Measurements from ENCODE around the gene VPS9D1.
A peak's percentile ranks its signal among the peaks of the same experiment; 100 is the strongest.

VPS9D1 gene

DNA sequence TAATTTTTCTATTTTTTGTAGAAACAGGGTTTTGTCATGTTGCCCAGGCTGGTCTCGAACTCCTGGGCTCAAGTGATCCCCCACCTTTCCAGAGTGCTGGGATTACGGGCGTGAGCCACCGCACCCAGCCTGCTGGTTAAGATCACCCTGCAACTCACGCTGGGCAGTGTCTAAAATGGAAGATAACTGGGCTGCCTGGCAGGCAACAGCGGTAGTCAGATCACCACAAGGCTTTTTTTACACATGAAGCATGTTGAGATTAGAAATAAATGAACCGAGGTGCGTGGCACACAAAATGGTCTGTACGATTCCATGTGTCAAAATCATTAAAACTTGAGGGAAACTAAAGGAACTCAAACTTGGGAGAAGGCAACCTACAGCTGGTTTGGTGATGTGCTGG, 27.4 kb upstream of the VPS9D1 start:
- TF ChIP-seq POLR2A (IDR thresholded peaks at IDR 0.05; ENCODE audit: low read depth, low read length), result no peak
- no peak for TF ChIP-seq POU2F2 (IDR thresholded peaks at IDR 0.05; ENCODE audit: low read depth, low read length)
- no peak for TF ChIP-seq POLR2AphosphoS5 (IDR thresholded peaks at IDR 0.05; ENCODE audit: low read depth, low read length)
- no peak for TF ChIP-seq SPI1 (IDR thresholded peaks at IDR 0.05; ENCODE audit: low read depth, low read length)
- no peak for FAIRE-seq

DNA sequence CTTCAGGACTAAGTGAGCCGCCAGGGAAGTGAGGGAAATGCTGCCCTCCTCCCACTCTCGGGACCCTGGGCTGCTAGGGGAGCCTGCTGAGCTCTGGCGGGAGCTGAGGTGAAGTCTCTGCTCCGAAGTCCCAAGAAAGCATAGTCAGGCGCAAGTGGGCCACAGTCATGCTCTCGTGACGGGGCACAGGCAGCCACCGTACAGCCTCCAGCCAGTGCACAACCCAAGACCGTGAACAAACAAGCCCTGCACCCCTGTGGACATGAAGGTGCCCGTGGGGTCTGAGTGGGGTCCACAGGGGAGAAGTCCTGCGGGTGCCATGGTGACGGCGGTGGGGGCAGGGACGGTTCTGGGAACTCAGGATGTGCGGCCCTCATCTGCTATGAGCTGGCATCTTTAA, 25.3 kb upstream of the VPS9D1 start:
- DNase-seq (ENCODE audit: insufficient read length, low spot score), result no peak
- no peak for FAIRE-seq
- TF ChIP-seq SPI1 (IDR thresholded peaks at IDR 0.05; ENCODE audit: low read depth, low read length) (no peak), TAF1 (IDR thresholded peaks at IDR 0.05; ENCODE audit: low read depth, low read length) (no peak), POLR2AphosphoS5 (IDR thresholded peaks at IDR 0.05; ENCODE audit: low read depth, low read length) (no peak), POU2F2 (IDR thresholded peaks at IDR 0.05; ENCODE audit: low read depth, low read length) (no peak), PAX5 (IDR thresholded peaks at IDR 0.05; ENCODE audit: insufficient read depth, low read length, severe bottlenecking) (no peak), POLR2A (IDR thresholded peaks at IDR 0.05; ENCODE audit: low read depth, low read length) (no peak)

More for the DNA sequence above, 27.4 kb upstream of the VPS9D1 start:
- no peak for DNase-seq (ENCODE audit: insufficient read length, low spot score)

DNA sequence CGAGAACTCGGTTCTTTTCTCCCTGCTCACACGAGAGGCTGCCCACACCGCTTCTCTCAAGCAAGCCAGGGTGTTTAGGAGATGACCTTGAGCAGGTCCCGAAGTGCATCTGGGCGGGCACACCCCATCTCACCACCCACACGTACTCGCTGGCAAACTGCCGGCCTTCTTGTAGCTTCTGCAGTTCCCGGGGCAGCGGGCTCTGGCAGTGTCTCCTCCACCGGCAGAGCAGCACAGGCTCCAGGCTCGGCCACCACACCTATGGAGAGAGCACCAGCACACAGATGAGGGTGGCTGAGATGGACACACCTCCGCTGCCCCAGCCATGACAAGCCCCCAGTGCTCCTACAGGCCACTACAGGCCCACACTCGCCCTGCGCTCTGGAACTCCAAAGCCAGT, 24.1 kb upstream of the VPS9D1 start:
- no peak for FAIRE-seq
- no peak for TF ChIP-seq POLR2A (IDR thresholded peaks at IDR 0.05; ENCODE audit: low read depth, low read length)
- TF ChIP-seq PAX5 (IDR thresholded peaks at IDR 0.05; ENCODE audit: insufficient read depth, low read length, severe bottlenecking), result no peak
- no peak for TF ChIP-seq POU2F2 (IDR thresholded peaks at IDR 0.05; ENCODE audit: low read depth, low read length)
- TF ChIP-seq POLR2AphosphoS5 (IDR thresholded peaks at IDR 0.05; ENCODE audit: low read depth, low read length), result no peak
- TF ChIP-seq SPI1 (IDR thresholded peaks at IDR 0.05; ENCODE audit: low read depth, low read length), result no peak
- no peak for TF ChIP-seq TAF1 (IDR thresholded peaks at IDR 0.05; ENCODE audit: low read depth, low read length)
- no peak for DNase-seq (ENCODE audit: insufficient read length, low spot score)

DNA sequence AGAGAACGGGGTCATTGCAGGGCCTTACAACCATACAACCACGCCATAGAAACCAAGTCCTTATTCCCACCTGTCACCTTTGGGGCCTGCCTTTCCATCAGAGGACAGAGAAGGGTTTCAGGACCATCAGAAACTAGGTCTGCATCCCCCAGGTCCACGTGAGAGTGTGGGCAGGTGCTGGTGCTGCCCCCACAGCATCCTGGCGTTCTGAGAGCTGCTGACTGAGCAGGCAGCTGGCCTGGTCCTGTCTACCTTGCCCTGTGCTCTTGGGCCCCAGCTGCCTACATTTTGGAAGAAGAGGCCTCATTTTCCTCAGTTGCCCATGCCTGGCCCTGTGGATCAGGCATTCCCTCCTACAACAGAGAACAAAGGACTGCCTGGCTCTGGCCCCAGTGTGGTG, 22.2 kb upstream of the VPS9D1 start:
- DNase-seq (ENCODE audit: insufficient read length, low spot score), result no peak
- no peak for FAIRE-seq
- TF ChIP-seq SPI1 (IDR thresholded peaks at IDR 0.05; ENCODE audit: low read depth, low read length), result no peak
- 0 out of 2 replicates have a peak, but pooled peaks have one; percentile 33 for TF ChIP-seq POLR2A (IDR thresholded peaks at IDR 0.05; ENCODE audit: low read depth, low read length)
- TF ChIP-seq PAX5 (IDR thresholded peaks at IDR 0.05; ENCODE audit: insufficient read depth, low read length, severe bottlenecking), result no peak
- peak; percentile 52; the same call in 1 of the 2 replicates for TF ChIP-seq POLR2AphosphoS5 (IDR thresholded peaks at IDR 0.05; ENCODE audit: low read depth, low read length)

DNA sequence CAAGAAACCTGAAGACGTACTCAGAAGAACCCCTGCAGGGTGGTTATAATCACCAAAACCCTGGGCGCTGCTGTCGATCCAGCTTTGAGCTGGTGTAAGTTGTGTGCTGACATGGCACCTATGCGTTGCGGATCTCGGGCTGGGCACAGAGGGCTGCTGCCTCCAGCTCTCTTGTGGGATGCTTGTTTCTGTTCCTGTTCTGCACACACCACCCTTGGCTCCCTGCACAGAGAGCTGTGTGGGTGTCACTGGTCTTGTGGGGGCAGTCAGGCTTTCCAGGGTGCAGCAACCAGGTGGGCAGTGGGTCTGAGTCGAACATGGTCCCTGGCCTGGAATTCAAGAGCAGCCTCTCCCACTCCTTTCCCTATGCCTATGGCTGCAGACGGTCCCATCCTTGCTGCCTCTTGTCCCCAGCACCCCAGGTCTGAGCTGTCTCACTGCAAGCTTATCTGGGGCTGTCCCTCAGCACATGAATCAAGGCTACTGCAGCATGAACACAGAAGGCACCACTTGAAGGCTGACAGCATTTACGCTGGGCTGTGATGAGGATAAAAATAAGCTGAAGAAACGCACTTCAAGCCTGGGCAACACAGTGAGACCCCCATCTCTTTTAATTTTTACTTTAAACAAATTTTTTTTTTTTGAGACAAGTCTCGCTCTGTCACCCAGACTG, 20.8 kb upstream of the VPS9D1 start:
- DNase-seq (ENCODE audit: insufficient read length, low spot score) (no peak), FAIRE-seq (no peak)
- TF ChIP-seq PAX5 (IDR thresholded peaks at IDR 0.05; ENCODE audit: insufficient read depth, low read length, severe bottlenecking) (no peak), POLR2AphosphoS5 (IDR thresholded peaks at IDR 0.05; ENCODE audit: low read depth, low read length) (peak; percentile 69)

DNA sequence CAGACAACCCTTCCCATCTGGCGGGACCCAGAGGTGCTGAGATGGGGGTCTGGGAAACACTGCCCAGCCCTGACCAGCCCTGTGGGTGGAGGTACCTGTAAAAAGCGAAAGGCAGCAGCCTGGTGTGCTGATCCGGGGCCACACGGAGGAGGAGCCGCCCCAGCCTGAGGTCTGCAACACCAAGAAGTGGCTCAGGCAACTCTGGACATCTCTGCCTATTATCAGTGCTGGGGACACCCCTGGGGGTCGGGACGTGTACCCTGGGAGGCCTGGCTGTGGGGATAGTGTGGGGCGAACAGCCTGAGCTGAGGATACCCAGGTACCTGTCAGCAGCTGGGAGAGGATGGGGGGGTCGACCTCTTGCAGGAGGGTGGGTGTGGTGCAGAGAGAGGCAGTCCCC, 18.7 kb upstream of the VPS9D1 start:
- TF ChIP-seq POLR2A (IDR thresholded peaks at IDR 0.05; ENCODE audit: low read depth, low read length) (no peak), TAF1 (IDR thresholded peaks at IDR 0.05; ENCODE audit: low read depth, low read length) (no peak), POLR2AphosphoS5 (IDR thresholded peaks at IDR 0.05; ENCODE audit: low read depth, low read length) (no peak), PAX5 (IDR thresholded peaks at IDR 0.05; ENCODE audit: insufficient read depth, low read length, severe bottlenecking) (no peak), SPI1 (IDR thresholded peaks at IDR 0.05; ENCODE audit: low read depth, low read length) (no peak), POU2F2 (IDR thresholded peaks at IDR 0.05; ENCODE audit: low read depth, low read length) (no peak)
- FAIRE-seq, result no peak
- no peak for DNase-seq (ENCODE audit: insufficient read length, low spot score)

DNA sequence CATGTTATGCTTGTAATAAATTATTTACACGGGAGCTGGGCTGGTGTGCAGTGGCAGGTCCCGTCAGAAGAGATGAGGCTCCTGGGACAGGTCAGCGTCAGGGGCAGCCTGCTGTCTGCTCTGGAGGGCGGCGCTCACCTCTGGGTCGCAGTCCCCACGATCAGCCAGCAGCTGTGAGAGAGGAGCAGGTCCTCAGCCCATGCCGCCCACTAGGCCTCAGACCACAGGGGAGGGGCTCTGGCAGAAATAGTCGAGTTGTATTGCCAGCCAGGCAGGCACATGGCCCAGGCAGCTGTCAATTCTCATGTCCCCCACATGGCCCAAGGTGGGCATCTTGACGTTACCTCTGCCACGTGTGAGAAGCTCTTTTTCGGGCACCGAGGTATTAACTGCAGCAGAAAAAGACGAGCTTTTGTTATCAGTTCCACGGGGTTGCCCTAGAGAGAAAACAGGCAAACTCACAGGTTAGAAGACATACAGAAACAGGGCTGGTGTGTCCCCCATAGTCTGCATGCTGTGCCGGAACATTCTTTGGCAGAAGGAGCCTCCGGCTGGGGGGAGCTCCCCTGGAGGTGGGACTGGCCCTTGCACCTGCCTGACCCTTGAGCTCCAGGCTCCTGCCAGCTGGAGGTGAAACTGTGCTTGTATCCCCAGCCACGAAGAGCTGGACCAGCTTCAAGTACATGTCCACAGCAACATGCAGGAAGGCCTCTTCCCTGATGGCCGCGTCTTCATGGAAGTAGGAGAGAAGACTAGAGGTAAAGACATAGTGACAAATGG, 18.0 kb upstream of the VPS9D1 start:
- FAIRE-seq (no peak), DNase-seq (ENCODE audit: insufficient read length, low spot score) (no peak)
- TF ChIP-seq POLR2AphosphoS5 (IDR thresholded peaks at IDR 0.05; ENCODE audit: low read depth, low read length), result no peak
- TF ChIP-seq PAX5 (IDR thresholded peaks at IDR 0.05; ENCODE audit: insufficient read depth, low read length, severe bottlenecking), result no peak
- TF ChIP-seq POU2F2 (IDR thresholded peaks at IDR 0.05; ENCODE audit: low read depth, low read length), result no peak
- TF ChIP-seq TAF1 (IDR thresholded peaks at IDR 0.05; ENCODE audit: low read depth, low read length), result no peak
- TF ChIP-seq POLR2A (IDR thresholded peaks at IDR 0.05; ENCODE audit: low read depth, low read length), result no peak
- TF ChIP-seq SPI1 (IDR thresholded peaks at IDR 0.05; ENCODE audit: low read depth, low read length), result no peak

DNA sequence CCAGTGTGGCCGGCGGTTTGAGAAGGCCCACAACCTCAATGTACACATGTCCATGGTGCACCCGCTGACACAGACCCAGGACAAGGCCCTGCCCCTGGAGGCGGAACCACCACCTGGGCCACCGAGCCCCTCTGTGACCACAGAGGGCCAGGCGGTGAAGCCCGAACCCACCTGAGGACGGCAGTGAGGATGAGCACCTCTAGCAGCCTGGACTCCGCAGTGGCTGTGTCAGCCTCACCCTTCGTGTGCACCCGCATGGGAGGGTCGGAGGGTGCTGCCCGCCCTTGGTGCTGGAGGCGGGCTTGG, 17.3 kb upstream of the VPS9D1 start:
- no peak for FAIRE-seq
- no peak for DNase-seq (ENCODE audit: insufficient read length, low spot score)
- TF ChIP-seq PAX5 (IDR thresholded peaks at IDR 0.05; ENCODE audit: insufficient read depth, low read length, severe bottlenecking) (no peak), SPI1 (IDR thresholded peaks at IDR 0.05; ENCODE audit: low read depth, low read length) (no peak), TAF1 (IDR thresholded peaks at IDR 0.05; ENCODE audit: low read depth, low read length) (no peak), POU2F2 (IDR thresholded peaks at IDR 0.05; ENCODE audit: low read depth, low read length) (no peak), POLR2A (IDR thresholded peaks at IDR 0.05; ENCODE audit: low read depth, low read length) (no peak), POLR2AphosphoS5 (IDR thresholded peaks at IDR 0.05; ENCODE audit: low read depth, low read length) (no peak)

DNA sequence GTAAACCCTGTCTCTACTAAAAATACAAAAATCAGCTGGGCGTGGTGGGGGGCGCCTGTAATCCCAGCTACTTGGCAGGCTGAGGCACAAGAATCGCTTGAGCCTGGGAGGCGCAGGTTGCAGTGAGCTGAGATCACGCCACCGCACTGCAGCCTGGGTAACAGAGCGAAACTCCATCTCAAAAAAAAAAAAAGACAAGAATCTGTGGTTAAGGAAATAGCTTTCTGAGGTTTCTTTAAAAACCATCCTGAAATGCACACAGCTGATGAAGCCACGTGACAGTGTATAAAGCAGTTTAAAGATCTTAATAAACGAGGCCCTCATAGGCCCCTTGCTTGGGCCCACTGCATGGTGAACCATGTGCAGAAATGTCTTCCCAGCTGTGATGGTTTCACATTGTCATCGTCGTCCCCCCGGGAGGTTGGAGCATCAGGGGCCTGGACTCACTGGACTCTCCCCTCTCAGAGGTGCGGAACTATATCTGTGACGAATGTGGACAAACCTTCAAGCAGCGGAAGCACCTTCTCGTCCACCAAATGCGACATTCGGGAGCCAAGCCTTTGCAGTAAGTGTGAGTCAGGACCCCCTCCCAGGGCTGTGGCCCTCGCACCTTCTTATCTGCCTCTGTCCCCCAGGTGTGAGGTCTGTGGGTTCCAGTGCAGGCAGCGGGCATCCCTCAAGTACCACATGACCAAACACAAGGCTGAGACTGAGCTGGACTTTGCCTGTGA, 16.8 kb upstream of the VPS9D1 start:
- DNase-seq (ENCODE audit: insufficient read length, low spot score) (no peak), FAIRE-seq (no peak)
- TF ChIP-seq TAF1 (IDR thresholded peaks at IDR 0.05; ENCODE audit: low read depth, low read length) (no peak), POU2F2 (IDR thresholded peaks at IDR 0.05; ENCODE audit: low read depth, low read length) (no peak), SPI1 (IDR thresholded peaks at IDR 0.05; ENCODE audit: low read depth, low read length) (no peak), POLR2AphosphoS5 (IDR thresholded peaks at IDR 0.05; ENCODE audit: low read depth, low read length) (no peak), POLR2A (IDR thresholded peaks at IDR 0.05; ENCODE audit: low read depth, low read length) (no peak), PAX5 (IDR thresholded peaks at IDR 0.05; ENCODE audit: insufficient read depth, low read length, severe bottlenecking) (no peak)

Data from GM12891 (cell line).